Large intestine (tissue), 3 donors: ENCODE measurements around the gene FST. TPM values are rescaled to one million over a fixed set of nuclear protein-coding genes. Genes with fewer than 3 reads are reported as not detected.

Source experiments
- DNase-seq, 2 donors: peaks; one replicate each; pipeline versions ENCODE4 v3.0.0 to v3.0.0-alpha.2; 2013
- H3K27ac ChIP-seq: one replicate; pipeline ENCODE4 v1.5.1; 2013; ENCODE audit warnings: low read length
- H3K27me3 ChIP-seq: 2 replicates; pipeline ENCODE4 v1.6.1; 2013; ENCODE audit warnings: low read length; ENCODE audit not compliant: control insufficient read depth, insufficient read depth
- H3K36me3 ChIP-seq: 2 replicates; pipeline ENCODE4 v1.6.1; 2013; ENCODE audit warnings: low read length; ENCODE audit not compliant: control insufficient read depth, insufficient read depth
- H3K4me1 ChIP-seq: one replicate; pipeline ENCODE4 v1.6.1; 2013; ENCODE audit warnings: low read length; ENCODE audit not compliant: control insufficient read depth, insufficient read depth
- H3K4me3 ChIP-seq: one replicate; pipeline ENCODE4 v1.5.1; 2013; ENCODE audit warnings: low read length
- H3K9me3 ChIP-seq: one replicate; pipeline ENCODE4 v1.6.1; 2013; ENCODE audit warnings: mild to moderate bottlenecking, low read depth, low read length, moderate library complexity; ENCODE audit not compliant: control insufficient read depth
- polyA plus RNA-seq: library from polyadenylated mRNA; unstranded; fragments of 120-200 nt; gene quantifications from one replicate; pipeline ENCODE4 v1.2.1, GENCODE V29; 2013

FST gene
- polyA plus RNA-seq, 1 donor, result 3.9 TPM

DNA sequence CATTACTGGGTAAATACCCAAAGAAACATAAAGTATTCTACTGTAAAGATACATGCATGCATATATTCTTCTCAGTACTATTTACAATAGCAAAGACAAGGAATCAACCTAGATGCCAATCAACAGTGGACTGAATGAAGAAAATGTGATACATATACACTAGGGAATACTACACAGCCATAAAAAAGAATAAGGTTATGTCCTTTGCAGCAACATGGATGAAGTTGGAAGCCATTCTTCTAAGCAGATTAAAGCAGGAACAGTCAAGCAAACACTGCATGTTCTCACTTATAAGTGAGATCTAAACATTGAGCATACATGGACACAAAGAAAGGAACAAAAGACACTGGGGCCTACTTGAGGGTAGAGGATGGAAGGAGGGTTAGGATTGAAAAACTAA lies 40.4 kb downstream of the FST start:
- no peaks in the 10 kb centered on the region for H3K4me1 ChIP-seq
- no peak overlapping the region for H3K27ac ChIP-seq
- H3K9me3 ChIP-seq, result no peaks in the 10 kb centered on the region
- DNase-seq, result no peak
- no peak overlapping the region for H3K4me3 ChIP-seq
- no peaks in the 10 kb centered on the region for H3K36me3 ChIP-seq
- H3K27me3 ChIP-seq, result no peaks in the 10 kb centered on the region

Other genes starting within 250 kb of the FST start
- gene NDUFS4, start 80.0 kb downstream of the FST start, polyA plus RNA-seq, result 110 TPM